Spleen (tissue), 11 donors: ENCODE measurements around the gene TSPAN3. TPM values are rescaled to one million over a fixed set of nuclear protein-coding genes. Genes with fewer than 3 reads are reported as not detected.

Source experiments
- DNase-seq: peaks from one replicate; pipeline ENCODE4 v3.0.0-alpha.2; 2020
- H3K27ac ChIP-seq, 8 donors: fragments of 200-600 bp; sonication (generic) in 7 of 8; 1 replicate in 4 of 8; 2 replicates in 4 of 8; pipeline versions ENCODE4 v1.5.0 to v1.8.0; 2016 to 2021; ENCODE audit warnings: inconsistent platforms in 4 of 8, mild to moderate bottlenecking in 4 of 8, moderate library complexity in 1 of 8
- H3K27me3 ChIP-seq, 7 donors: fragments of 200-600 bp; sonication (generic) in 6 of 7; replicated peaks in 1 of 7; 1 replicate in 4 of 7; 2 replicates in 3 of 7; pipeline versions ENCODE4 v1.5.0 to v1.8.0; 2016 to 2021; ENCODE audit warnings: inconsistent platforms in 3 of 7, mild to moderate bottlenecking in 1 of 7
- H3K36me3 ChIP-seq, 6 donors: fragments of 200-600 bp; sonication (generic) in 5 of 6; 1 replicate in 4 of 6; 2 replicates in 2 of 6; pipeline versions ENCODE4 v1.5.0 to v1.8.0; 2016 to 2021; ENCODE audit warnings: inconsistent platforms in 2 of 6
- H3K4me1 ChIP-seq, 6 donors: fragments of 200-600 bp; sonication (generic) in 5 of 6; 1 replicate in 3 of 6; 2 replicates in 3 of 6; pipeline versions ENCODE4 v1.5.0 to v1.8.0; 2016 to 2021; ENCODE audit warnings: inconsistent platforms in 3 of 6
- H3K4me3 ChIP-seq, 8 donors: fragments of 200-600 bp; sonication (generic) in 7 of 8; 1 replicate in 4 of 8; 2 replicates in 4 of 8; pipeline versions ENCODE4 v1.5.0 to v1.8.0; 2016 to 2021; ENCODE audit warnings: inconsistent platforms in 4 of 8, mild to moderate bottlenecking in 4 of 8, moderate library complexity in 2 of 8
- H3K9me3 ChIP-seq, 8 donors: fragments of 200-600 bp; sonication (generic) in 7 of 8; 1 replicate in 4 of 8; 2 replicates in 4 of 8; pipeline versions ENCODE4 v1.5.0 to v1.8.0; 2016 to 2021; ENCODE audit warnings: inconsistent platforms in 4 of 8
- POLR2A ChIP-seq, 3 donors: fragments of 450-650 bp; IDR thresholded peaks; one replicate each; pipeline ENCODE4 v1.5.1; 2017; ENCODE audit warnings: antibody characterized with exemption in 3 of 3, mild to moderate bottlenecking in 1 of 3
- POLR2AphosphoS5 ChIP-seq, 3 donors: sonication (generic); formaldehyde crosslinking; IDR thresholded peaks; one replicate each; pipeline ENCODE4 v1.5.1; 2017; ENCODE audit warnings: antibody characterized with exemption in 3 of 3
- WGBS, 5 donors: extraction: QIAGEN DNeasy Blood & Tissue Kit in 3 of 5; methylation state at CpG; one replicate each; pipeline versions ENCODE4 v1.1.5 to v1.1.7; 2013 to 2018; 5-methylcytosine and 5-hydroxymethylcytosine counted together
- intact Hi-C: fragments of 100-400 bp; cut with DNase I; formaldehyde crosslinking; loops from one replicate; pipeline ENCODE4 v1.15.0; 2023; ENCODE audit warnings: low total_unique reads
- polyA plus RNA-seq, 3 donors: library from polyadenylated mRNA; stranded (reverse); fragments of 200-250 nt; gene quantifications; one replicate each; pipeline ENCODE4 v1.2.1, GENCODE V29; 2013
- total RNA-seq, 7 donors: library from RNA; depleted of rRNA in 3 of 7; stranded (reverse); fragments of >200 nt in 3 of 7; fragmentation: NEBNext Ultra II Directional in 4 of 7; extraction: Animal tissue kit (Norgen Biotek cat#: 25700) in 4 of 7; gene quantifications; one replicate each; pipeline versions ENCODE4 v1.1.0 to v1.2.1, GENCODE V29; 2016 to 2021
- TF ChIP-seq, protein P1 (sequence below), 11 experiments: fragments of 200-600 bp in 7 of 11; fragments of 450-650 bp in 4 of 11; sonication (generic) in 4 of 11; IDR thresholded peaks in 8 of 11; conservative IDR thresholded peaks in 3 of 11; 1 replicate in 7 of 11; 2 replicates in 4 of 11; pipeline versions ENCODE4 v1.4.0 to v1.8.0; 2016 to 2021; ENCODE audit warnings: antibody characterized with exemption in 11 of 11, inconsistent platforms in 4 of 11, mild to moderate bottlenecking in 1 of 11
- donor health status: healthy with polysubstance abuse.
- donor health status: DM: no; HTN: no; CAD: no; lungs with moderate emphysema.
- donor health status: DM: no; HTN: no; CAD: no.
- donor health status: Bipolar disorder and iron deficiency.
- donor health status: healthy.
- donor health status: DM: no; HTN: no; CAD: no.
- donor health status: DM: yes; HTN: yes; CAD: no.

The TSPAN3 gene
- total and polyA plus RNA-seq, 10 donors, result 98.5 to 276 (median 141) TPM

DNA sequence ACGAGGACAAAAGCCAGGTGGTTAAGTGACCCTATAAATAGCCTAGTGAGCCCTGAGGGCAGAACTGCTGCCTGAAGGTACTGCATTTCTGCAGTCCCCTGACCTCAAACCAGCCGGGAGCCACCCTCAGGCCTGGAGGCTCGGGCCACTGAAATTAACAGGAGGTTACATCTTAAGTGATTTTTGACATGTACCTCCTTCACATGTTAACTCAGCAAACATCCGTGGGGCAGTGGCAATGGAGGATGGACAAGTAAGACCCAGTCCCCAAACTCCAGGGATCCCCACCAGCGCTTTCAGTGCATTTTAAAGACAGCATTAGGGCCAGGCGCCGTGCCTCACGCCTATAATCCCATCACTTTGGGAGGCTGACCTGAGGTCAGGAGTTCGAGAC lies 49.8 kb downstream of the TSPAN3 start:
- no peak for TF ChIP-seq POLR2A (IDR thresholded peaks at IDR 0.05)
- TF ChIP-seq POLR2AphosphoS5 (IDR thresholded peaks at IDR 0.05), result no peak
- TF ChIP-seq, protein P1, sequence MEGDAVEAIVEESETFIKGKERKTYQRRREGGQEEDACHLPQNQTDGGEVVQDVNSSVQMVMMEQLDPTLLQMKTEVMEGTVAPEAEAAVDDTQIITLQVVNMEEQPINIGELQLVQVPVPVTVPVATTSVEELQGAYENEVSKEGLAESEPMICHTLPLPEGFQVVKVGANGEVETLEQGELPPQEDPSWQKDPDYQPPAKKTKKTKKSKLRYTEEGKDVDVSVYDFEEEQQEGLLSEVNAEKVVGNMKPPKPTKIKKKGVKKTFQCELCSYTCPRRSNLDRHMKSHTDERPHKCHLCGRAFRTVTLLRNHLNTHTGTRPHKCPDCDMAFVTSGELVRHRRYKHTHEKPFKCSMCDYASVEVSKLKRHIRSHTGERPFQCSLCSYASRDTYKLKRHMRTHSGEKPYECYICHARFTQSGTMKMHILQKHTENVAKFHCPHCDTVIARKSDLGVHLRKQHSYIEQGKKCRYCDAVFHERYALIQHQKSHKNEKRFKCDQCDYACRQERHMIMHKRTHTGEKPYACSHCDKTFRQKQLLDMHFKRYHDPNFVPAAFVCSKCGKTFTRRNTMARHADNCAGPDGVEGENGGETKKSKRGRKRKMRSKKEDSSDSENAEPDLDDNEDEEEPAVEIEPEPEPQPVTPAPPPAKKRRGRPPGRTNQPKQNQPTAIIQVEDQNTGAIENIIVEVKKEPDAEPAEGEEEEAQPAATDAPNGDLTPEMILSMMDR (IDR thresholded peaks at IDR 0.05 in 8 of 11, conservative IDR thresholded peaks at IDR 0.05 in 3 of 11), result no peak
- intact Hi-C loops, result loop anchor here (10.0 kb wide), 3 partner anchors 46 to 524 kb away; no protein-coding TSS in a partner anchor
- WGBS, 5 donors, result 72 to 86% (median 79%) methylated on average over 8 to 9 of the region's 9 CpGs
- no peaks in the 10 kb centered on the region for H3K9me3 ChIP-seq
- DNase-seq, result peak; percentile 61
- H3K4me1 ChIP-seq, result peaks cover 17 to 86% (median 73%) of the 10 kb centered on the region in 6 donors
- H3K27me3 ChIP-seq, result no peaks in the 10 kb centered on the region
- peak overlapping the region in 4 of 8 donors; percentile 3 to 89 (median 84) for H3K27ac ChIP-seq
- H3K4me3 ChIP-seq, result no peak overlapping the region
- peaks cover 0 to 81% (median 8%) of the 10 kb centered on the region in 6 donors for H3K36me3 ChIP-seq

DNA sequence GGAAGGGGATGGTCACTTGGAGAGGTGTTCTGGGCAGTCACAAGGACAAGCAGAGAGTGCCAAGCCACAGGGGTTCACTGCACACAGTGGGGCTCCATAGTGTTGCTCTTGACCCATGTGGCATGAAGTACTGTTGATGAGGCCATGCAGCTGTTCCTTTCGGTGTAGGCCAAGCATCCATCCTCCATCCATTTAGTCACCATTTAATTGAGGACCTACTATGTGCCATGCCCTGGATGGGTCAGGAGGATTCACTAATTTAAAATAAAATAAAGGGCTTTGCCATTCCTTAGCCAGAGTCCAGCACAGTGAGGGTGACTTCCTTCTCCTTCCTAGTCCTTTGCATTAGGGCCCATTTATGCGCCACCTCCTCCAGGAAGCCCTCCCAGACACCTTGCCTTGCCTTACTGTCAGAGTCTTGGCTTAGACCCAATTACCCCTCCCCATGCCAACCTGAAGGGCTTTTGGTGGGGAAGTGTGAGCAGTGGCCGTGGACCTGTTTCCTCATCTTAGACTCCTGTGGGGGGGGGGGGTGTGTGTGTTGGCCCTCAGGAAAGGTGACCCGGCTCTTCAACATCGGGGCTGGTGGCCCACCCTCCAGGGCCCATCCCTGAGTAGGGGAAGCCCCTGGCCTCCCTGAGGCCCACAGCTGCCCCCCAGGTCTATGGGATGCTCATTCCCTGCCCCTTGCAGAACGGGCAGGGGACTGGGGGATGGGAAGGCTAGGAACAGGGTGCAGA lies 50.4 kb downstream of the TSPAN3 start:
- Histone ChIP-seq H3K36me3 (peaks cover 0 to 75% (median 8%) of the 10 kb centered on the region in 6 donors), H3K4me1 (peaks cover 21 to 92% (median 79%) of the 10 kb centered on the region in 6 donors), H3K27ac (peak overlapping the region in 5 of 8 donors; percentile 3 to 89 (median 84)), H3K9me3 (no peaks in the 10 kb centered on the region), H3K4me3 (no peak overlapping the region), H3K27me3 (no peaks in the 10 kb centered on the region)
- intact Hi-C loops, result loop anchor here (10.0 kb wide), 3 partner anchors 46 to 524 kb away; no protein-coding TSS in a partner anchor
- TF ChIP-seq POLR2A (IDR thresholded peaks at IDR 0.05) (no peak), POLR2AphosphoS5 (IDR thresholded peaks at IDR 0.05) (no peak)
- TF ChIP-seq, protein P1 (IDR thresholded peaks at IDR 0.05 in 8 of 11, conservative IDR thresholded peaks at IDR 0.05 in 3 of 11), result no peak
- DNase-seq, result peak; percentile 59
- 59 to 86% (median 63%) methylated on average over 3 to 6 of the region's 6 CpGs for WGBS, 5 donors

DNA sequence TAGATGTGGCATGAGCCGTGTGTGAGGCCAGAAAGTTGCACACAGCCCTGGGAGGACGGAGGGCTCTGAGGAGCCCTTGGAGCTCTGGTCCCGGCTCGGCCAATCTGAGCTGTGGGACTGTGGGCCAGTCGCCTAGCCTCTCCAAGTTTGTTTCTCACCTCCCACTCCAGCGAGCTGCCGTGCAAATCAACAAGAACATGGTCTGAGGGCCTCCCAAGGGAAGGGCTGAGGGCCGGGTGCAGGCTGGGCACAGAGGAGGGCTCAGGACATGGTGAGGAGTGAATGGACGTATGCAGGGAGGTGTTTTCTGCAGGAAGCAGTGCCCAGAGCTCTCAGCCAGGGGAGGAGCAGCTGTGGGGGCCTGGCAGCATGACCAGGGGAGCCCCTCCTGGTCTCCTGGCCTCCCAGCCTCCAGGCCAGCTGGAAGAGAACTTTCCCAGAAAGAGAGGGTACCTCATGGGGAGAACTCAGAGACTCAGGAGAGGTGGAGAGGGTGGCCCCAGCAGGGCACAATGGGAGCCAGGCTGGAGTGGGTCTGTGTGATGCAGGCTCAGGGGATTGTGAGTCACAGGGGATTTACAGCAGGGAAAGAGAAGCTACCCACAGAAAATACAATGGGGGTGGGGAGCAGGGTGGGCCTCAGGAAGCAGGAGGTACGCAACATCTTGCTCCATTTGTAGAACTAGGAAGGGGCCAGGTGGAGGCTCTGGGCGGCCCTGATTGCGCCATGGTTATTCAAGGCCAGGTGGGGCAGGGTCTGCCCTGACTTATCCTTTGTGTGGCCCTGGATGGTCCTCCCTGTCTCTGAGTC lies 51.2 kb downstream of the TSPAN3 start:
- H3K4me3 ChIP-seq, result no peak overlapping the region
- WGBS, 5 donors, result 63 to 72% (median 68%) methylated on average over 12 of the region's 12 CpGs
- H3K9me3 ChIP-seq, result no peaks in the 10 kb centered on the region
- TF ChIP-seq POLR2AphosphoS5 (IDR thresholded peaks at IDR 0.05), result peak in 2 of 3 donors; percentile 15 to 17
- TF ChIP-seq POLR2A (IDR thresholded peaks at IDR 0.05), result no peak
- intact Hi-C loops, result loop anchor here (10.0 kb wide), 3 partner anchors 45 to 525 kb away; no protein-coding TSS in a partner anchor
- peaks cover 0 to 67% (median 8%) of the 10 kb centered on the region in 6 donors for H3K36me3 ChIP-seq
- H3K4me1 ChIP-seq, result peaks cover 24 to 99% (median 87%) of the 10 kb centered on the region in 6 donors
- peak overlapping the region in 7 of 8 donors; percentile 3 to 89 (median 51) for H3K27ac ChIP-seq
- DNase-seq, result peak; percentile 74
- no peaks in the 10 kb centered on the region for H3K27me3 ChIP-seq

DNA sequence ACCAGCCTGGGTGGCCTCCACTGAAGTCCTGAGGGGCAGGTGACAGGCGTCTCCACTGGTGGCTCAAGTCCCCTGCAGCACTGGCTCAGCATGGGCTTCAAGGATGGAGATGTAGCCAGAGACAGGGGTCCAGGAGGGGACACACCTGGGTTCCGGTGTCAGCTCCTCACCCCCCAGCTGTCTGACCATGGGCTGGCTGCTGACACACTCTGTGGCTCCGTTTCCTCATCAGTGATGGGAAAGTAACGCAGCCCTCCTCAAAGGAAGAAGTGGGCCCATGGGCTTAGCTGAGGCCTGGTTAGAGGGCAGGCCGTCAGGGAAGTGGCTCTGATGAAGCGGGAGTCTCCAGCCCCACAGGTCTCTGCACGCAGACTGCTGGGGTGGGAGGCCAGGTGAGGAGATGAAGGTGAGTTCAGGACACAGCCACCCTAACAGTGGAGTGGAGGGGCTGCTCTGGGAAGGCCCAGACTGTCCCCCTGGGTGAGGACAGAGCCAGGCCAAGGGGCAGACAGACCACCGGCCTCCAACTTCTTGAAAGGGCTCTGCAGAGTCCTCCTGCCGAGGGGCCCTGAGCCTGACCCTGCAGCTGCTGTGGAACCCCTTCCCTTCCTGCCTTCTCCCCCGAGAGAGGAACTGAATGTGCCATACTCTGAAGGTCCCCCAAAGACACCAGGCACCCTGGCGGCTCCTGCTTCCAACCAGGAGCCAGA lies 52.0 kb downstream of the TSPAN3 start:
- H3K4me1 ChIP-seq, result peaks cover 29 to 100% (median 90%) of the 10 kb centered on the region in 6 donors

More for the DNA sequence above, 52.0 kb downstream of the TSPAN3 start:
- H3K36me3 ChIP-seq, result peaks cover 0 to 61% (median 8%) of the 10 kb centered on the region in 6 donors
- WGBS, 5 donors, result 59 to 83% (median 68%) methylated on average over 9 to 11 of the region's 11 CpGs
- H3K9me3 ChIP-seq, result no peaks in the 10 kb centered on the region
- H3K4me3 ChIP-seq, result no peak overlapping the region
- peak; percentile 76 for DNase-seq
- intact Hi-C loops, result no loop called here
- H3K27ac ChIP-seq, result peak overlapping the region in 5 of 8 donors; percentile 15 to 89 (median 84)
- no peaks in the 10 kb centered on the region for H3K27me3 ChIP-seq
- no peak for TF ChIP-seq POLR2A (IDR thresholded peaks at IDR 0.05)
- no peak for TF ChIP-seq POLR2AphosphoS5 (IDR thresholded peaks at IDR 0.05)
- TF ChIP-seq, protein P1 (IDR thresholded peaks at IDR 0.05 in 8 of 11, conservative IDR thresholded peaks at IDR 0.05 in 3 of 11), result no peak
